CD4-positive, alpha-beta memory T cell (primary cell): ENCODE measurements around the gene ADAMTS15. TPM values are rescaled to one million over a fixed set of nuclear protein-coding genes. Genes with fewer than 3 reads are reported as not detected.

Source experiments
- CTCF ChIA-PET: fragments of 350-600 bp; sonication (Branson Sonifier 250); formaldehyde crosslinking; loops from one replicate; lab custom pipeline; 2021; ENCODE audit warnings: inconsistent platforms; ENCODE audit not compliant: partially characterized antibody; lab: Charles Lee
- POLR2A ChIA-PET: fragments of 350-600 bp; sonication (Branson Sonifier 250); formaldehyde crosslinking; loops from one replicate; lab custom pipeline; 2021; ENCODE audit not compliant: partially characterized antibody; lab: Charles Lee
- DNase-seq, 5 donors: peaks; one replicate each; pipeline versions ENCODE4 v3.0.0 to v3.0.0-alpha.2; 2020 to 2022; ENCODE audit warnings: mixed read lengths in 1 of 5
- H3K27ac ChIP-seq: one replicate; pipeline ENCODE4 v1.7.0; 2013; ENCODE audit warnings: low read depth, low read length
- H3K27me3 ChIP-seq: 2 replicates; pipeline ENCODE4 v1.7.0; 2013; ENCODE audit warnings: mild to moderate bottlenecking, low read length, moderate library complexity; ENCODE audit not compliant: insufficient read depth
- H3K36me3 ChIP-seq: 2 replicates; pipeline ENCODE4 v1.7.0; 2013; ENCODE audit warnings: mild to moderate bottlenecking, low read length, moderate library complexity; ENCODE audit not compliant: insufficient read depth
- H3K4me1 ChIP-seq: 2 replicates; pipeline ENCODE4 v1.7.0; 2013; ENCODE audit warnings: mild to moderate bottlenecking, low read length, moderate library complexity; ENCODE audit not compliant: insufficient read depth
- H3K4me3 ChIP-seq, 2 donors: one replicate each; pipeline ENCODE4 v1.7.0; 2013; ENCODE audit warnings: low read length in 2 of 2, mild to moderate bottlenecking in 1 of 2
- H3K9me3 ChIP-seq, 2 donors: one replicate each; pipeline ENCODE4 v1.7.0; 2013; ENCODE audit warnings: low read length in 2 of 2, control low read depth in 1 of 2; ENCODE audit not compliant: control insufficient read depth in 1 of 2
- H3K27ac Mint-ChIP-seq, 7 donors: one replicate each; pipeline ENCODE4 v1.8.0; 2020 to 2021; ENCODE audit warnings: mixed read lengths in 7 of 7, mild to moderate bottlenecking in 6 of 7, inconsistent platforms in 3 of 7, moderate library complexity in 3 of 7
- H3K27me3 Mint-ChIP-seq, 2 donors: one replicate each; pipeline ENCODE4 v1.8.0; 2020 to 2021; ENCODE audit warnings: mixed read lengths in 2 of 2
- H3K36me3 Mint-ChIP-seq, 2 donors: one replicate each; pipeline ENCODE4 v1.8.0; 2020 to 2021; ENCODE audit warnings: mixed read lengths in 2 of 2, inconsistent platforms in 1 of 2, mild to moderate bottlenecking in 1 of 2
- H3K4me1 Mint-ChIP-seq, 4 donors: one replicate each; pipeline ENCODE4 v1.8.0; 2020 to 2021; ENCODE audit warnings: mixed read lengths in 4 of 4, mild to moderate bottlenecking in 1 of 4
- H3K4me3 Mint-ChIP-seq, 8 donors: one replicate each; pipeline ENCODE4 v1.8.0; 2020 to 2021; ENCODE audit warnings: mixed read lengths in 8 of 8, mild to moderate bottlenecking in 7 of 8, moderate library complexity in 6 of 8, inconsistent platforms in 3 of 8
- H3K9me3 Mint-ChIP-seq, 8 donors: one replicate each; pipeline ENCODE4 v1.8.0; 2020 to 2021; ENCODE audit warnings: mixed read lengths in 8 of 8, mild to moderate bottlenecking in 5 of 8, inconsistent platforms in 3 of 8, moderate library complexity in 1 of 8
- intact Hi-C: fragments of 100-400 bp; cut with micrococcal nuclease; formaldehyde crosslinking; loops from one replicate; pipeline ENCODE4 v1.15.1; 2023
- polyA plus RNA-seq, 2 donors: library from polyadenylated mRNA; unstranded; fragments of 300-500 nt; fragmentation: Illumina TruSeq; gene quantifications; one replicate each; pipeline ENCODE4 v1.2.3, GENCODE V29; 2021
- total RNA-seq, 2 experiments: library from RNA; stranded (reverse); gene quantifications; one replicate each; pipeline ENCODE4 v1.2.3, GENCODE V29; 2021

The ADAMTS15 gene
- total and polyA plus RNA-seq, 4 experiments from 2014 or later, result not detected

- H3K27ac Mint-ChIP-seq, result no peak overlapping the region
- Histone ChIP-seq H3K4me1 (peaks cover 3% of the 10 kb centered on the region), H3K4me3 (no peak overlapping the region), H3K27ac (no peak overlapping the region), H3K36me3 (no peaks in the 10 kb centered on the region), H3K27me3 (no peaks in the 10 kb centered on the region), H3K9me3 (no peaks in the 10 kb centered on the region)
- CTCF ChIA-PET, result no interaction called here
- DNase-seq, result no peak
- peaks cover 3 to 22% (median 4%) of the 10 kb centered on the region in 4 donors for H3K4me1 Mint-ChIP-seq
- POLR2A ChIA-PET, result no interaction called here
- peaks cover 19 to 28% of the 10 kb centered on the region in 2 donors for H3K27me3 Mint-ChIP-seq
- H3K36me3 Mint-ChIP-seq, result no peaks in the 10 kb centered on the region
- intact Hi-C loops, result no loop called here
- H3K4me3 Mint-ChIP-seq, result peak overlapping the region; percentile 5 to 83 (median 57)
- H3K9me3 Mint-ChIP-seq, result no peaks in the 10 kb centered on the region
Observed at GRCh38 chr11:130448039-130448415, 418 bp upstream of the ADAMTS15 start.

DNA sequence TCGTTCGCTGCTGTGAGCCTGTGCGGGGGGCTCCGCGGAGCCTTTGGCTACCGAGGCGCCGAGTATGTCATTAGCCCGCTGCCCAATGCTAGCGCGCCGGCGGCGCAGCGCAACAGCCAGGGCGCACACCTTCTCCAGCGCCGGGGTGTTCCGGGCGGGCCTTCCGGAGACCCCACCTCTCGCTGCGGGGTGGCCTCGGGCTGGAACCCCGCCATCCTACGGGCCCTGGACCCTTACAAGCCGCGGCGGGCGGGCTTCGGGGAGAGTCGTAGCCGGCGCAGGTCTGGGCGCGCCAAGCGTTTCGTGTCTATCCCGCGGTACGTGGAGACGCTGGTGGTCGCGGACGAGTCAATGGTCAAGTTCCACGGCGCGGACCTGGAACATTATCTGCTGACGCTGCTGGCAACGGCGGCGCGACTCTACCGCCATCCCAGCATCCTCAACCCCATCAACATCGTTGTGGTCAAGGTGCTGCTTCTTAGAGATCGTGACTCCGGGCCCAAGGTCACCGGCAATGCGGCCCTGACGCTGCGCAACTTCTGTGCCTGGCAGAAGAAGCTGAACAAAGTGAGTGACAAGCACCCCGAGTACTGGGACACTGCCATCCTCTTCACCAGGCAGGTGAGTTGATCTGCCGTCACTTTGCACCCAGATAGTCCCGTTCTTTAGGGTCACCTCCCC is 1.0 kb downstream of the ADAMTS15 start:
- DNase-seq, result no peak
- peaks cover 24 to 29% of the 10 kb centered on the region in 2 donors for H3K27me3 Mint-ChIP-seq
- H3K4me3 Mint-ChIP-seq, result peak overlapping the region in 3 of 8 donors; percentile 32 to 78 (median 58)
- no peaks in the 10 kb centered on the region for H3K36me3 Mint-ChIP-seq
- ChIA-PET POLR2A (no interaction called here), CTCF (no interaction called here)
- intact Hi-C loops, result no loop called here
- H3K4me1 ChIP-seq, result peaks cover 3% of the 10 kb centered on the region
- no peaks in the 10 kb centered on the region for H3K9me3 ChIP-seq
- H3K36me3 ChIP-seq, result no peaks in the 10 kb centered on the region
- H3K27ac Mint-ChIP-seq, result no peak overlapping the region
- no peaks in the 10 kb centered on the region for H3K27me3 ChIP-seq
- H3K9me3 Mint-ChIP-seq, result no peaks in the 10 kb centered on the region
- H3K4me1 Mint-ChIP-seq, result peaks cover 3 to 22% (median 4%) of the 10 kb centered on the region in 4 donors
- H3K4me3 ChIP-seq, result no peak overlapping the region
- no peak overlapping the region for H3K27ac ChIP-seq

- H3K4me1 ChIP-seq, result peaks cover 3% of the 10 kb centered on the region
- no peaks in the 10 kb centered on the region for H3K36me3 Mint-ChIP-seq
- CTCF ChIA-PET, result no interaction called here
- H3K4me3 Mint-ChIP-seq, result peak overlapping the region in 4 of 8 donors; percentile 30 to 58 (median 49)
- no peaks in the 10 kb centered on the region for H3K9me3 Mint-ChIP-seq
- peaks cover 26 to 33% of the 10 kb centered on the region in 2 donors for H3K27me3 Mint-ChIP-seq
- no peaks in the 10 kb centered on the region for H3K9me3 ChIP-seq
- DNase-seq, result no peak
- no peaks in the 10 kb centered on the region for H3K27me3 ChIP-seq
- H3K4me3 ChIP-seq, result no peak overlapping the region
- no peak overlapping the region for H3K27ac Mint-ChIP-seq
- no peaks in the 10 kb centered on the region for H3K36me3 ChIP-seq
- peaks cover 3 to 22% (median 4%) of the 10 kb centered on the region in 4 donors for H3K4me1 Mint-ChIP-seq
- POLR2A ChIA-PET, result no interaction called here
- H3K27ac ChIP-seq, result no peak overlapping the region
- intact Hi-C loops, result no loop called here
Observed at GRCh38 chr11:130449996-130450769, 1.7 kb downstream of the ADAMTS15 start.

GRCh38 chr11:130451231-130452019 is 3.0 kb downstream of the ADAMTS15 start:
- Mint-ChIP-seq H3K4me3 (no peak overlapping the region), H3K9me3 (no peaks in the 10 kb centered on the region), H3K27me3 (peaks cover 28 to 33% of the 10 kb centered on the region in 2 donors), H3K27ac (no peak overlapping the region), H3K36me3 (no peaks in the 10 kb centered on the region), H3K4me1 (peaks cover 3 to 22% (median 4%) of the 10 kb centered on the region in 4 donors)
- DNase-seq, result no peak
- Histone ChIP-seq H3K4me1 (peaks cover 3% of the 10 kb centered on the region), H3K27me3 (no peaks in the 10 kb centered on the region), H3K27ac (no peak overlapping the region), H3K36me3 (no peaks in the 10 kb centered on the region), H3K4me3 (no peak overlapping the region), H3K9me3 (no peaks in the 10 kb centered on the region)
- CTCF ChIA-PET, result interaction anchor here (0.8 to 1.7 kb wide), 2 partner anchors 17 to 19 kb away, joined by 3 to 5 read pairs; no protein-coding TSS in a partner anchor
- intact Hi-C loops, result no loop called here
- POLR2A ChIA-PET, result no interaction called here

DNA sequence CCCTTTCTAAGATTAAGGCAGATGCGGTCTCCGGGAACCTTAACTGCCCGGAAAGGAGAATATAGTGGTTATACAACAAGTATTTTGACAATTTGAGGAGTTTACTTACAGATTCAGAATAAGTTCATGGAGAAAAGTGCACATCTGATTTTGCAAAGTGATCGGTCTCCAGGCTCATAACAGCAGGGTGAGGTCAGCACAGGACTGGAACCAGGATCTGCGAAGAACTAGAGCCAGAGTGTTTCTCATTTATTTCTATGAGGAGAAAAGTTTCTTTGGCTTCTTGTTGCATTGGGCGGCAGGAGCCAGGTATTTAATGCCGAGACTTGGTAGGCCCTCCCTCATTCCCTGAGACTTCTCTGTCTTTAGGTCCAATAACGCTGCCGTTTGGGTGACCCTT is 3.7 kb downstream of the ADAMTS15 start:
- no peak overlapping the region for H3K4me3 Mint-ChIP-seq
- no peaks in the 10 kb centered on the region for H3K36me3 Mint-ChIP-seq
- no peak overlapping the region for H3K27ac Mint-ChIP-seq
- DNase-seq, result no peak
- H3K27ac ChIP-seq, result no peak overlapping the region
- no peaks in the 10 kb centered on the region for H3K36me3 ChIP-seq
- POLR2A ChIA-PET, result no interaction called here
- H3K27me3 ChIP-seq, result no peaks in the 10 kb centered on the region
- no peaks in the 10 kb centered on the region for H3K9me3 ChIP-seq
- peaks cover 28 to 31% of the 10 kb centered on the region in 2 donors for H3K27me3 Mint-ChIP-seq
- H3K9me3 Mint-ChIP-seq, result no peaks in the 10 kb centered on the region
- no peak overlapping the region for H3K4me3 ChIP-seq
- intact Hi-C loops, result no loop called here
- CTCF ChIA-PET, result interaction anchor here (1.7 kb wide), 1 partner anchor 19 kb away, joined by 5 read pairs; no protein-coding TSS in a partner anchor
- peaks cover 3 to 22% (median 4%) of the 10 kb centered on the region in 4 donors for H3K4me1 Mint-ChIP-seq
- peaks cover 3% of the 10 kb centered on the region for H3K4me1 ChIP-seq

DNA sequence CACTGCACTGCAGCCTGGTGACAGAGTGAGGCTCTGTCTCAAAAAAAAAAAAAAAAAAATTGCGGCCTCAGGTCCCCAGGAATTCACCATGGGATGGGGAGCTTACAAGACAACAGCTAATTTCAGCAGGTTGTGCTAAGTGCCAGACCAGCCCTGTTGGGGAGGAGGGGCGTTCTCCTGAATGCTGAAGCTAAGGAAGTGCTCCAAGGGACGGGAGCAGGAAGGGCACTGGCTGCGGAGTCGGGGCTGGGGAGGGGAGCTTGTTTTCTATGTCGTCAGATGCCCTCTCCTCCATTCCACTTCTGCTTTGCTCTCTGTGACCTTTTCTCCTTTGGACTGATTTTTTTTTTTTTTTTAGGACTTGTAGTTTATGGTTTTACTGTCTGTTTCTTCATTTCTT is 4.5 kb downstream of the ADAMTS15 start:
- DNase-seq, result no peak
- intact Hi-C loops, result no loop called here
- Histone ChIP-seq H3K9me3 (no peaks in the 10 kb centered on the region), H3K36me3 (no peaks in the 10 kb centered on the region), H3K27me3 (no peaks in the 10 kb centered on the region), H3K4me1 (peaks cover 3% of the 10 kb centered on the region), H3K27ac (no peak overlapping the region), H3K4me3 (no peak overlapping the region)
- Mint-ChIP-seq H3K27me3 (peaks cover 27 to 29% of the 10 kb centered on the region in 2 donors), H3K36me3 (no peaks in the 10 kb centered on the region), H3K27ac (peak overlapping the region in 1 of 7 donors; percentile 61), H3K4me1 (peaks cover 3 to 20% (median 4%) of the 10 kb centered on the region in 4 donors), H3K9me3 (no peaks in the 10 kb centered on the region), H3K4me3 (no peak overlapping the region)
- ChIA-PET POLR2A (no interaction called here), CTCF (interaction anchor here (1.0 to 1.4 kb wide), 3 partner anchors 10 to 409 kb away, joined by 3 to 7 read pairs (median 3); no protein-coding TSS in a partner anchor)
